SK-N-SH treated with all-trans-retinoic acid at 6 μM for 48 hours (cell line): ENCODE results near the gene DHX57.

Source experiments
- ATAC-seq: fragments of 200-7000 bp; cut with Tn5 transposase; 3 replicates; pipeline ENCODE4 v1.9.1; 2020; ENCODE audit warnings: mild to moderate bottlenecking, moderate library complexity
- ARNTL ChIP-seq: fragments of 450-650 bp; formaldehyde crosslinking; IDR thresholded peaks from 2 replicates; pipeline ENCODE4 v1.5.0; 2020; ENCODE audit warnings: low read depth, mild to moderate bottlenecking, moderate library complexity, borderline replicate concordance
- CREB5 ChIP-seq: fragments of 250-450 bp; sonication (Bioruptor Pico); IDR thresholded peaks from 2 replicates; pipeline ENCODE4 v1.5.1; 2020; ENCODE audit warnings: low read depth, mild to moderate bottlenecking, moderate library complexity
- ESRRG ChIP-seq: fragments of 250-450 bp; sonication (Bioruptor Pico); IDR thresholded peaks from 2 replicates; pipeline ENCODE4 v1.6.1; 2021; ENCODE audit warnings: mild to moderate bottlenecking
- GLIS3 ChIP-seq: fragments of 250-450 bp; sonication (Bioruptor Pico); IDR thresholded peaks from 2 replicates; pipeline ENCODE4 v1.5.0; 2020; ENCODE audit warnings: mild to moderate bottlenecking, moderate library complexity
- ISL1 ChIP-seq: fragments of 250-450 bp; sonication (Bioruptor Pico); IDR thresholded peaks from 2 replicates; pipeline ENCODE4 v2.1.2; 2022; ENCODE audit warnings: mild to moderate bottlenecking, moderate library complexity
- OSR1 ChIP-seq: fragments of 250-450 bp; sonication (Bioruptor Pico); IDR thresholded peaks from 2 replicates; pipeline ENCODE4 v1.8.0; 2022; ENCODE audit warnings: moderate library complexity, mild to moderate bottlenecking, inconsistent platforms
- POU6F1 ChIP-seq: fragments of 250-450 bp; sonication (Bioruptor Pico); IDR thresholded peaks from 2 replicates; pipeline ENCODE4 v1.8.0; 2021; ENCODE audit warnings: low read depth, mild to moderate bottlenecking, moderate library complexity, borderline replicate concordance
- PPARA ChIP-seq: fragments of 250-450 bp; sonication (Bioruptor Pico); IDR thresholded peaks from 2 replicates; pipeline ENCODE4 v1.5.0; 2020; ENCODE audit warnings: mild to moderate bottlenecking, borderline replicate concordance
- RARB ChIP-seq: fragments of 250-450 bp; sonication (Bioruptor Pico); IDR thresholded peaks from 2 replicates; pipeline ENCODE4 v1.8.0; 2021; ENCODE audit warnings: mild to moderate bottlenecking, moderate library complexity
- SNAI2 ChIP-seq: fragments of 250-450 bp; sonication (Bioruptor Pico); IDR thresholded peaks from 2 replicates; pipeline ENCODE4 v1.5.0; 2020; ENCODE audit warnings: mild to moderate bottlenecking, moderate library complexity
- TCF4 ChIP-seq: fragments of 250-450 bp; sonication (Bioruptor Pico); IDR thresholded peaks from 2 replicates; pipeline ENCODE4 v1.8.0; 2021; ENCODE audit warnings: mild to moderate bottlenecking, moderate library complexity, borderline replicate concordance
- TOX ChIP-seq: fragments of 250-450 bp; sonication (Bioruptor Pico); IDR thresholded peaks from 2 replicates; pipeline ENCODE4 v1.8.0; 2021; ENCODE audit warnings: mild to moderate bottlenecking, moderate library complexity, borderline replicate concordance
- TSHZ2 ChIP-seq: fragments of 250-450 bp; sonication (Bioruptor Pico); IDR thresholded peaks from 2 replicates; pipeline ENCODE4 v1.5.0; 2020; ENCODE audit warnings: mild to moderate bottlenecking, moderate library complexity
- ZC3H10 ChIP-seq: fragments of 250-450 bp; sonication (Bioruptor Pico); IDR thresholded peaks from 2 replicates; pipeline ENCODE4 v1.5.1; 2021; ENCODE audit warnings: mild to moderate bottlenecking, moderate library complexity
- ZFP3 ChIP-seq: fragments of 250-450 bp; sonication (Bioruptor Pico); IDR thresholded peaks from 2 replicates; pipeline ENCODE4 v1.5.0; 2020; ENCODE audit warnings: mild to moderate bottlenecking, moderate library complexity
- ZFP30 ChIP-seq: fragments of 450-650 bp; formaldehyde crosslinking; IDR thresholded peaks from 2 replicates; pipeline ENCODE4 v1.5.0; 2022; ENCODE audit warnings: mild to moderate bottlenecking, moderate library complexity
- ZNF565 ChIP-seq: fragments of 450-650 bp; formaldehyde crosslinking; conservative IDR thresholded peaks from 2 replicates; pipeline ENCODE4 v1.5.0; 2020; ENCODE audit warnings: low read depth, mild to moderate bottlenecking, moderate library complexity
- ZNF70 ChIP-seq: fragments of 450-650 bp; formaldehyde crosslinking; IDR thresholded peaks from 2 replicates; pipeline ENCODE4 v1.5.0; 2020; ENCODE audit warnings: mild to moderate bottlenecking, moderate library complexity
- TF ChIP-seq, protein P1 (sequence below): fragments of 250-450 bp; sonication (Bioruptor Pico); IDR thresholded peaks from 2 replicates; pipeline ENCODE4 v1.8.0; 2020; ENCODE audit warnings: mild to moderate bottlenecking, moderate library complexity, borderline replicate concordance

DHX57 gene

GRCh38 chr2:38876407-38876806, 673 bp upstream of the DHX57 start (continued):
- TF ChIP-seq, protein P1, sequence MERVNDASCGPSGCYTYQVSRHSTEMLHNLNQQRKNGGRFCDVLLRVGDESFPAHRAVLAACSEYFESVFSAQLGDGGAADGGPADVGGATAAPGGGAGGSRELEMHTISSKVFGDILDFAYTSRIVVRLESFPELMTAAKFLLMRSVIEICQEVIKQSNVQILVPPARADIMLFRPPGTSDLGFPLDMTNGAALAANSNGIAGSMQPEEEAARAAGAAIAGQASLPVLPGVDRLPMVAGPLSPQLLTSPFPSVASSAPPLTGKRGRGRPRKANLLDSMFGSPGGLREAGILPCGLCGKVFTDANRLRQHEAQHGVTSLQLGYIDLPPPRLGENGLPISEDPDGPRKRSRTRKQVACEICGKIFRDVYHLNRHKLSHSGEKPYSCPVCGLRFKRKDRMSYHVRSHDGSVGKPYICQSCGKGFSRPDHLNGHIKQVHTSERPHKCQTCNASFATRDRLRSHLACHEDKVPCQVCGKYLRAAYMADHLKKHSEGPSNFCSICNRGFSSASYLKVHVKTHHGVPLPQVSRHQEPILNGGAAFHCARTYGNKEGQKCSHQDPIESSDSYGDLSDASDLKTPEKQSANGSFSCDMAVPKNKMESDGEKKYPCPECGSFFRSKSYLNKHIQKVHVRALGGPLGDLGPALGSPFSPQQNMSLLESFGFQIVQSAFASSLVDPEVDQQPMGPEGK (CRISPR knock-in tag): no peak
- no peak for TF ChIP-seq RARB (CRISPR knock-in tag)
- no peak for TF ChIP-seq ARNTL (CRISPR knock-in tag)
- TF ChIP-seq OSR1 (CRISPR knock-in tag): no peak
- no peak for TF ChIP-seq SNAI2 (CRISPR knock-in tag)

- peak; percentile 35 for ATAC-seq
- no peak for TF ChIP-seq ZFP3
- no peak for TF ChIP-seq OSR1 (CRISPR knock-in tag)
- no peak for TF ChIP-seq ARNTL (CRISPR knock-in tag)
- TF ChIP-seq PPARA (CRISPR knock-in tag): no peak
- no peak for TF ChIP-seq ZFP30 (CRISPR knock-in tag)
- TF ChIP-seq, protein P1 (CRISPR knock-in tag): no peak
- no peak for TF ChIP-seq POU6F1 (CRISPR knock-in tag)
- TF ChIP-seq TOX (CRISPR knock-in tag): no peak
- no peak for TF ChIP-seq GLIS3
- TF ChIP-seq ISL1 (CRISPR knock-in tag): no peak
- TF ChIP-seq TCF4 (CRISPR knock-in tag): no peak
- no peak for TF ChIP-seq ZNF565
- TF ChIP-seq ESRRG (CRISPR knock-in tag): no peak
- TF ChIP-seq SNAI2 (CRISPR knock-in tag): no peak
- no peak for TF ChIP-seq ZNF70 (CRISPR knock-in tag)
- TF ChIP-seq TSHZ2 (CRISPR knock-in tag): no peak
- TF ChIP-seq CREB5 (CRISPR knock-in tag): no peak
- TF ChIP-seq ZC3H10 (CRISPR knock-in tag): no peak
Measured at GRCh38 chr2:38875227-38875575, 533 bp downstream of the DHX57 start.

GRCh38 chr2:38873763-38874162, 2.0 kb downstream of the DHX57 start:
- TF ChIP-seq CREB5 (CRISPR knock-in tag) (no peak), POU6F1 (CRISPR knock-in tag) (no peak), ISL1 (CRISPR knock-in tag) (no peak), RARB (CRISPR knock-in tag) (no peak), TSHZ2 (CRISPR knock-in tag) (no peak)
- TF ChIP-seq, all 23 proteins: peak for 0

More at GRCh38 chr2:38873763-38874162, 2.0 kb downstream of the DHX57 start:
- ATAC-seq: no peak
